ENCODE data around the gene FGFR2.

Gene FGFR2

DNA sequence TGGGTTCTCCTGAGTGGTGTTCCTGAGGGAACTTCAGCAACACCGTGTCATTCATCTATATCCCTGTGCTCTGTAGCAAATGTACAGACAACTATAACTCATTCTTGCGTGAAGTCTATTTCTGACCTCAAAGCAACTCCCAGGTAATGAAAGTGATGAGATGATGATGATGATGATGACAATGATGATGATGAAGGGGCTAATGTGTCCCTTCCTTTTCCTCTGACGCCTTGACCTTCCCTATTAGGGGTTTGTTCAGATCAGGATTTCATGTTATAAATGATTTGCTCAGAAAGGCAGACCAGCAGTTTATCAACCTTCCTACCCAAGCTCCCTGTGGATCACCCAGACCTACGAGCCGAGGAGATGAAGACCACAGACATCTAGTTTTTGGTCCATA, 136.9 kb downstream of the FGFR2 start:
- no peak for TF ChIP-seq ZFP30 (CRISPR knock-in tag; IDR thresholded peaks at IDR 0.05)
- no peak for TF ChIP-seq ESRRG (CRISPR knock-in tag; IDR thresholded peaks at IDR 0.05)
- TF ChIP-seq GLIS3 (CRISPR knock-in tag; IDR thresholded peaks at IDR 0.05): no peak
- no peak for TF ChIP-seq RARB (CRISPR knock-in tag; IDR thresholded peaks at IDR 0.05)
- TF ChIP-seq ZNF8 (CRISPR knock-in tag; IDR thresholded peaks at IDR 0.05): no peak
- TF ChIP-seq ISL1 (CRISPR knock-in tag; IDR thresholded peaks at IDR 0.05): no peak
- no peak for TF ChIP-seq BACH2 (CRISPR knock-in tag; IDR thresholded peaks at IDR 0.05; ENCODE audit: borderline replicate concordance)
- TF ChIP-seq ZNF565 (CRISPR knock-in tag; conservative IDR thresholded peaks at IDR 0.05; ENCODE audit: low read depth): no peak
- no peak for ATAC-seq

DNA sequence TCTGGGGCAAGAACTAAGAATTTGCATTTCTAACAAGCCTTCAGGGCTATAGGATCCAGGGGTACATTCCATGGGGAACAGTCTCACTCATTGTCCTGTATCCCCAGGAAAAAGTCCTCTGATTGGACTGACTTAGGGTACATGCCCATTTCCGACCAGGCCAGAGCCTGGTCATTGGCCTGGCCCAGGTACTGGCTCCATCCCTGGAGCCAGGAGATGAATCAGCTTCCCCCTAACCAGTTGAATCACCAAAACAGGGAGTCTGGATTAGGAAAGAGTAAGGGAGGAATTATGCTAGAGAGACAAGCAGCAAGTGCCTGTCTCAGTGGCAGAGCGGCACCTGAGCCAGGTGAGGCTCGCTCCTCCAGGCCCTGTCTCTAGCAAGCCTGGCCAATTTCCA, 137.5 kb downstream of the FGFR2 start:
- TF ChIP-seq PATZ1 (CRISPR knock-in tag; IDR thresholded peaks at IDR 0.05; ENCODE audit: borderline replicate concordance) (no peak), ZFP30 (CRISPR knock-in tag; IDR thresholded peaks at IDR 0.05) (no peak)

DNA sequence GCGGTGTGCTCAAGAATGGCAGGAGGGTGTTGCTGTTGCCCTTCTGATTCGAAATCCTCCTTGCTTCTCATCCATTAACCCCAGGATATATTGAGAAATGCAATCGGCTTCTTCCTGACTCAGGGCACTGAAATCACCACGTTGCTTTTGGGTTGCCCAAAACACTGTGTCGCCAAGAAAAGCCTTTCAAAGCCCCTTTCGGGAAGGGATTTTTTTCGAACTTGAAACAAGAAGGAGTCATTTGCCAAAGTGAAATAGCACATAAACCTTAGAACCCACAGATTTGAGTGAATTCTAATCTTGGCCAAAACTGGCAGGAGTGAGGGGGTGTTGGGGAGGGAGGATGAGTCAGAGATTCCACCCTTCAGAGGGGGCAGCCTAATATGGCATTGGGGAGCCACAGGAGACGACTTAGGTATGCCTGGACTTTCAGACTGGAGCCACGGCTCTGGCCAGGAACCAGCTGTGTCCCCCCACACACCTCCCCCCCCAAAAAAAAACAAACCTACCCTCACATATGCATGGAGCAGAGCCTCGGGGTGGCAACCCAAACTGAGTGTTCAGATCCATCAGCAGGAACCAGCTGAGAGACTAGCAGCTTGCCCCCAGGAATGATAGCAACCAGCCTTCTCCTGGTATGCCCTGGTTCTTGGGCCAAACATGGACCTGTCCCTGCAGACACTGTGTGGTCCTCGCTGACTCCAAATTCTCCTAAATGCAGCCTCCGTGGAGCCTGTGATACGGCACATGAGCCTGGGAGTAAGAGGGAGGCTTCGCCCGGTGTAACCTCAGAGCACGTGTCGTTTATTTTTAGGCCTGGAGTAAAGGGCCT, 138.4 kb downstream of the FGFR2 start:
- TF ChIP-seq ZC3H10 (CRISPR knock-in tag; IDR thresholded peaks at IDR 0.05): no peak
- no peak for TF ChIP-seq ARNTL (CRISPR knock-in tag; IDR thresholded peaks at IDR 0.05; ENCODE audit: borderline replicate concordance, low read depth)
- TF ChIP-seq GLIS3 (CRISPR knock-in tag; IDR thresholded peaks at IDR 0.05): no peak
- no peak for TF ChIP-seq PPARA (CRISPR knock-in tag; IDR thresholded peaks at IDR 0.05; ENCODE audit: borderline replicate concordance)
- TF ChIP-seq, protein P1, sequence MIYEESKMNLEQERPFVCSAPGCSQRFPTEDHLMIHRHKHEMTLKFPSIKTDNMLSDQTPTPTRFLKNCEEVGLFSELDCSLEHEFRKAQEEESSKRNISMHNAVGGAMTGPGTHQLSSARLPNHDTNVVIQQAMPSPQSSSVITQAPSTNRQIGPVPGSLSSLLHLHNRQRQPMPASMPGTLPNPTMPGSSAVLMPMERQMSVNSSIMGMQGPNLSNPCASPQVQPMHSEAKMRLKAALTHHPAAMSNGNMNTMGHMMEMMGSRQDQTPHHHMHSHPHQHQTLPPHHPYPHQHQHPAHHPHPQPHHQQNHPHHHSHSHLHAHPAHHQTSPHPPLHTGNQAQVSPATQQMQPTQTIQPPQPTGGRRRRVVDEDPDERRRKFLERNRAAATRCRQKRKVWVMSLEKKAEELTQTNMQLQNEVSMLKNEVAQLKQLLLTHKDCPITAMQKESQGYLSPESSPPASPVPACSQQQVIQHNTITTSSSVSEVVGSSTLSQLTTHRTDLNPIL (CRISPR knock-in tag; IDR thresholded peaks at IDR 0.05; ENCODE audit: low read depth): no peak
- no peak for TF ChIP-seq ZFP30 (CRISPR knock-in tag; IDR thresholded peaks at IDR 0.05)
- no peak for TF ChIP-seq PATZ1 (CRISPR knock-in tag; IDR thresholded peaks at IDR 0.05; ENCODE audit: borderline replicate concordance)
- no peak for TF ChIP-seq TCF4 (CRISPR knock-in tag; IDR thresholded peaks at IDR 0.05; ENCODE audit: borderline replicate concordance)
- TF ChIP-seq, protein P2, sequence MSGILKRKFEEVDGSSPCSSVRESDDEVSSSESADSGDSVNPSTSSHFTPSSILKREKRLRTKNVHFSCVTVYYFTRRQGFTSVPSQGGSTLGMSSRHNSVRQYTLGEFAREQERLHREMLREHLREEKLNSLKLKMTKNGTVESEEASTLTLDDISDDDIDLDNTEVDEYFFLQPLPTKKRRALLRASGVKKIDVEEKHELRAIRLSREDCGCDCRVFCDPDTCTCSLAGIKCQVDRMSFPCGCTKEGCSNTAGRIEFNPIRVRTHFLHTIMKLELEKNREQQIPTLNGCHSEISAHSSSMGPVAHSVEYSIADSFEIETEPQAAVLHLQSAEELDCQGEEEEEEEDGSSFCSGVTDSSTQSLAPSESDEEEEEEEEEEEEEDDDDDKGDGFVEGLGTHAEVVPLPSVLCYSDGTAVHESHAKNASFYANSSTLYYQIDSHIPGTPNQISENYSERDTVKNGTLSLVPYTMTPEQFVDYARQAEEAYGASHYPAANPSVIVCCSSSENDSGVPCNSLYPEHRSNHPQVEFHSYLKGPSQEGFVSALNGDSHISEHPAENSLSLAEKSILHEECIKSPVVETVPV (CRISPR knock-in tag; IDR thresholded peaks at IDR 0.05): no peak
- no peak for TF ChIP-seq OSR1 (CRISPR knock-in tag; IDR thresholded peaks at IDR 0.05)
- TF ChIP-seq, protein P3, sequence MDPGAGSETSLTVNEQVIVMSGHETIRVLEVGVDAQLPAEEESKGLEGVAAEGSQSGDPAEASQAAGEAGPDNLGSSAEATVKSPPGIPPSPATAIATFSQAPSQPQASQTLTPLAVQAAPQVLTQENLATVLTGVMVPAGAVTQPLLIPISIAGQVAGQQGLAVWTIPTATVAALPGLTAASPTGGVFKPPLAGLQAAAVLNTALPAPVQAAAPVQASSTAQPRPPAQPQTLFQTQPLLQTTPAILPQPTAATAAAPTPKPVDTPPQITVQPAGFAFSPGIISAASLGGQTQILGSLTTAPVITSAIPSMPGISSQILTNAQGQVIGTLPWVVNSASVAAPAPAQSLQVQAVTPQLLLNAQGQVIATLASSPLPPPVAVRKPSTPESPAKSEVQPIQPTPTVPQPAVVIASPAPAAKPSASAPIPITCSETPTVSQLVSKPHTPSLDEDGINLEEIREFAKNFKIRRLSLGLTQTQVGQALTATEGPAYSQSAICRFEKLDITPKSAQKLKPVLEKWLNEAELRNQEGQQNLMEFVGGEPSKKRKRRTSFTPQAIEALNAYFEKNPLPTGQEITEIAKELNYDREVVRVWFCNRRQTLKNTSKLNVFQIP (CRISPR knock-in tag; IDR thresholded peaks at IDR 0.05; ENCODE audit: borderline replicate concordance, low read depth): no peak
- no peak for TF ChIP-seq ZNF70 (CRISPR knock-in tag; IDR thresholded peaks at IDR 0.05)
- no peak for TF ChIP-seq CSDC2 (CRISPR knock-in tag; IDR thresholded peaks at IDR 0.05)
- TF ChIP-seq ISL1 (CRISPR knock-in tag; IDR thresholded peaks at IDR 0.05): no peak
- no peak for TF ChIP-seq ZFP3 (CRISPR knock-in tag; IDR thresholded peaks at IDR 0.05)
- no peak for TF ChIP-seq RARB (CRISPR knock-in tag; IDR thresholded peaks at IDR 0.05)
- TF ChIP-seq ESRRG (CRISPR knock-in tag; IDR thresholded peaks at IDR 0.05): no peak
- TF ChIP-seq, protein P4, sequence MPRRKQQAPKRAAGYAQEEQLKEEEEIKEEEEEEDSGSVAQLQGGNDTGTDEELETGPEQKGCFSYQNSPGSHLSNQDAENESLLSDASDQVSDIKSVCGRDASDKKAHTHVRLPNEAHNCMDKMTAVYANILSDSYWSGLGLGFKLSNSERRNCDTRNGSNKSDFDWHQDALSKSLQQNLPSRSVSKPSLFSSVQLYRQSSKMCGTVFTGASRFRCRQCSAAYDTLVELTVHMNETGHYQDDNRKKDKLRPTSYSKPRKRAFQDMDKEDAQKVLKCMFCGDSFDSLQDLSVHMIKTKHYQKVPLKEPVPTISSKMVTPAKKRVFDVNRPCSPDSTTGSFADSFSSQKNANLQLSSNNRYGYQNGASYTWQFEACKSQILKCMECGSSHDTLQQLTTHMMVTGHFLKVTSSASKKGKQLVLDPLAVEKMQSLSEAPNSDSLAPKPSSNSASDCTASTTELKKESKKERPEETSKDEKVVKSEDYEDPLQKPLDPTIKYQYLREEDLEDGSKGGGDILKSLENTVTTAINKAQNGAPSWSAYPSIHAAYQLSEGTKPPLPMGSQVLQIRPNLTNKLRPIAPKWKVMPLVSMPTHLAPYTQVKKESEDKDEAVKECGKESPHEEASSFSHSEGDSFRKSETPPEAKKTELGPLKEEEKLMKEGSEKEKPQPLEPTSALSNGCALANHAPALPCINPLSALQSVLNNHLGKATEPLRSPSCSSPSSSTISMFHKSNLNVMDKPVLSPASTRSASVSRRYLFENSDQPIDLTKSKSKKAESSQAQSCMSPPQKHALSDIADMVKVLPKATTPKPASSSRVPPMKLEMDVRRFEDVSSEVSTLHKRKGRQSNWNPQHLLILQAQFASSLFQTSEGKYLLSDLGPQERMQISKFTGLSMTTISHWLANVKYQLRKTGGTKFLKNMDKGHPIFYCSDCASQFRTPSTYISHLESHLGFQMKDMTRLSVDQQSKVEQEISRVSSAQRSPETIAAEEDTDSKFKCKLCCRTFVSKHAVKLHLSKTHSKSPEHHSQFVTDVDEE (CRISPR knock-in tag; IDR thresholded peaks at IDR 0.05): no peak
- TF ChIP-seq TOX (CRISPR knock-in tag; IDR thresholded peaks at IDR 0.05; ENCODE audit: borderline replicate concordance): no peak
- ATAC-seq: no peak

More for the DNA sequence above, 137.5 kb downstream of the FGFR2 start:
- ATAC-seq: no peak

Data from SK-N-SH treated with all-trans-retinoic acid at 6 μM for 48 hours (cell line).